A549 (cell line): ENCODE results near the gene RUNX2. TPM values are rescaled to one million over a fixed set of nuclear protein-coding genes. Genes with fewer than 3 reads are reported as not detected.

ENCODE experiments used
- ATAC-seq, 2 experiments: fragments of 200-7000 bp in 1 of 2; fragments of >200 bp in 1 of 2; cut with Nextera tagmentation in 1 of 2; cut with Tn5 transposase in 1 of 2; 3 replicates each; pipeline versions ENCODE4 v1.8.0 to v1.9.1; 2018 to 2020; ENCODE audit warnings: mild to moderate bottlenecking in 1 of 2, moderate library complexity in 1 of 2
- CTCF ChIA-PET: fragments of 300-600 bp; sonication (Branson Sonifier 250); formaldehyde crosslinking; extraction: SDS; loops from one replicate; lab custom pipeline; 2021; ENCODE audit warnings: antibody characterized with exemption, inconsistent platforms; lab: Yijun Ruan, JAX
- POLR2A ChIA-PET: fragments of 350-600 bp; formaldehyde crosslinking; extraction: SDS; loops from one replicate; lab custom pipeline; 2021; ENCODE audit warnings: antibody characterized with exemption, inconsistent platforms; lab: Yijun Ruan, JAX
- DNase-seq, 2 experiments: peaks; one replicate each; pipeline versions ENCODE4 v3.0.0 to v3.0.0-alpha.2; 2011 to 2016; ENCODE audit warnings: low read depth in 1 of 2, low spot score in 1 of 2
- FAIRE-seq: peaks from 2 replicates; lab custom pipeline; 2011; peaks lifted over from hg19 to GRCh38; lab: Jason Lieb, UNC
- H3K27ac ChIP-seq, 2 experiments: fragments of >200 bp; sonication (Bioruptor Twin); formaldehyde crosslinking; 3 replicates each; pipeline ENCODE4 v1.5.1; 2016 to 2017
- H3K4me1 ChIP-seq: fragments of >200 bp; sonication (Bioruptor Twin); formaldehyde crosslinking; 3 replicates; pipeline ENCODE4 v1.6.1; 2016
- H3K4me2 ChIP-seq: fragments of >200 bp; sonication (Bioruptor Twin); formaldehyde crosslinking; 3 replicates; pipeline ENCODE4 v1.6.1; 2016
- H3K4me3 ChIP-seq: fragments of >200 bp; sonication (Bioruptor Twin); formaldehyde crosslinking; 3 replicates; pipeline ENCODE4 v1.5.1; 2016
- H3K9me3 ChIP-seq: fragments of >200 bp; sonication (Bioruptor Twin); formaldehyde crosslinking; 3 replicates; pipeline ENCODE4 v1.6.1; 2016
- CEBPB ChIP-seq, 2 experiments: fragments of >200 bp in 1 of 2; sonication (Bioruptor Twin) in 1 of 2; formaldehyde crosslinking in 1 of 2; IDR thresholded peaks; 2 replicates each; pipeline ENCODE4 v1.6.1; 2012 to 2016
- CHD4 ChIP-seq: fragments of 200-600 bp; sonication (generic); IDR thresholded peaks from 2 replicates; pipeline ENCODE4 v1.6.1; 2016; ENCODE audit warnings: antibody characterized with exemption, mild to moderate bottlenecking, borderline replicate concordance
- EHF ChIP-seq: fragments of 250-450 bp; sonication (Bioruptor Pico); IDR thresholded peaks from 2 replicates; pipeline ENCODE4 v1.5.0; 2020; ENCODE audit warnings: mild to moderate bottlenecking
- EHMT2 ChIP-seq: fragments of 200-600 bp; sonication (generic); IDR thresholded peaks from 2 replicates; pipeline ENCODE4 v1.6.1; 2016; ENCODE audit warnings: antibody characterized with exemption, low read depth, mild to moderate bottlenecking, moderate library complexity
- EP300 ChIP-seq, 2 experiments: fragments of >200 bp; sonication (Bioruptor Twin); formaldehyde crosslinking; IDR thresholded peaks; 2 replicates in 1 of 2; 3 replicates in 1 of 2; pipeline ENCODE4 v1.6.1; 2016 to 2017
- ESRRA ChIP-seq: fragments of 150-350 bp; IDR thresholded peaks from 2 replicates; pipeline ENCODE4 v1.6.1; 2014; ENCODE audit warnings: mild to moderate bottlenecking, low read length, borderline replicate concordance
- GATA3 ChIP-seq: IDR thresholded peaks from 2 replicates; pipeline ENCODE4 v1.6.1; 2012; ENCODE audit warnings: borderline replicate concordance
- HEYL ChIP-seq: fragments of 250-450 bp; sonication (Bioruptor Pico); IDR thresholded peaks from 2 replicates; pipeline ENCODE4 v1.8.0; 2021; ENCODE audit warnings: mild to moderate bottlenecking, moderate library complexity
- KDM1A ChIP-seq: fragments of 200-600 bp; sonication (generic); IDR thresholded peaks from 2 replicates; pipeline ENCODE4 v1.6.1; 2016; ENCODE audit warnings: low read depth, mild to moderate bottlenecking
- KDM5A ChIP-seq: fragments of 200-600 bp; sonication (generic); IDR thresholded peaks from 2 replicates; pipeline ENCODE4 v1.6.1; 2016; ENCODE audit warnings: antibody characterized with exemption, mild to moderate bottlenecking
- NFE2L2 ChIP-seq: fragments of 150-350 bp; conservative IDR thresholded peaks from 2 replicates; pipeline ENCODE4 v1.6.1; 2014; ENCODE audit warnings: low read length
- NPAS2 ChIP-seq: fragments of 250-450 bp; sonication (Bioruptor Pico); IDR thresholded peaks from 2 replicates; pipeline ENCODE4 v1.8.0; 2022; ENCODE audit warnings: mild to moderate bottlenecking, moderate library complexity, borderline replicate concordance
- NR3C1 ChIP-seq: fragments of >200 bp; sonication (Bioruptor Twin); formaldehyde crosslinking; IDR thresholded peaks from 3 replicates; pipeline ENCODE4 v1.6.1; 2017
- POLR2A ChIP-seq: IDR thresholded peaks from 2 replicates; pipeline ENCODE4 v1.6.1; 2012; ENCODE audit warnings: mild to moderate bottlenecking, low read length
- RARB ChIP-seq: fragments of 250-450 bp; sonication (Bioruptor Pico); IDR thresholded peaks from 2 replicates; pipeline ENCODE4 v1.8.0; 2021; ENCODE audit warnings: mild to moderate bottlenecking, moderate library complexity
- RNF2 ChIP-seq: fragments of 200-600 bp; sonication (generic); IDR thresholded peaks from 2 replicates; pipeline ENCODE4 v1.6.1; 2016; ENCODE audit warnings: low read depth, mild to moderate bottlenecking, antibody characterized with exemption, moderate library complexity, borderline replicate concordance
- SMC3 ChIP-seq: fragments of >200 bp; sonication (Bioruptor Twin); formaldehyde crosslinking; IDR thresholded peaks from 3 replicates; pipeline ENCODE4 v1.6.1; 2018; ENCODE audit warnings: inconsistent platforms
- SREBF2 ChIP-seq: fragments of 450-650 bp; IDR thresholded peaks from 2 replicates; pipeline ENCODE4 v1.6.1; 2014; ENCODE audit warnings: mild to moderate bottlenecking, moderate library complexity
- WGBS: methylation state at CpG from one replicate; pipeline ENCODE4 v1.1.6; 2017; ENCODE audit errors: missing lambda C conversion rate; 5-methylcytosine and 5-hydroxymethylcytosine counted together
- polyA plus RNA-seq, 4 experiments: library from polyadenylated mRNA; depleted of rRNA in 3 of 4; stranded (reverse); fragments of >200 nt; fragmentation: RNase III in 1 of 4; extraction: RNeasy Plus Mini Kit Qiagen cat#74134 plus additional on column Dnase treatment in 1 of 4; gene quantifications; 2 replicates in 3 of 4; 3 replicates in 1 of 4; pipeline ENCODE4 v1.2.3, GENCODE V29; 2011 to 2017
- TF ChIP-seq, protein P1 (sequence below): fragments of >200 bp; sonication (Bioruptor Twin); formaldehyde crosslinking; IDR thresholded peaks from 3 replicates; pipeline ENCODE4 v1.5.1; 2016
- TF ChIP-seq, protein P2 (sequence below): IDR thresholded peaks from 2 replicates; pipeline ENCODE4 v1.6.1; 2012
- TF ChIP-seq, protein P3 (sequence below): fragments of >200 bp; sonication (Bioruptor Twin); formaldehyde crosslinking; IDR thresholded peaks from 3 replicates; pipeline ENCODE4 v1.6.1; 2016
- TF ChIP-seq, protein P4 (sequence below): IDR thresholded peaks from 2 replicates; pipeline ENCODE4 v1.6.1; 2012
- TF ChIP-seq, protein P5 (sequence below): fragments of 200-600 bp; sonication (generic); IDR thresholded peaks from 2 replicates; pipeline ENCODE4 v1.6.1; 2016; ENCODE audit warnings: antibody characterized with exemption, mild to moderate bottlenecking, moderate library complexity

RUNX2 gene
- polyA plus RNA-seq, 2 of the 4 experiments (the other 2 are of a cell fraction) = 0.13 to 0.83 TPM

DNA sequence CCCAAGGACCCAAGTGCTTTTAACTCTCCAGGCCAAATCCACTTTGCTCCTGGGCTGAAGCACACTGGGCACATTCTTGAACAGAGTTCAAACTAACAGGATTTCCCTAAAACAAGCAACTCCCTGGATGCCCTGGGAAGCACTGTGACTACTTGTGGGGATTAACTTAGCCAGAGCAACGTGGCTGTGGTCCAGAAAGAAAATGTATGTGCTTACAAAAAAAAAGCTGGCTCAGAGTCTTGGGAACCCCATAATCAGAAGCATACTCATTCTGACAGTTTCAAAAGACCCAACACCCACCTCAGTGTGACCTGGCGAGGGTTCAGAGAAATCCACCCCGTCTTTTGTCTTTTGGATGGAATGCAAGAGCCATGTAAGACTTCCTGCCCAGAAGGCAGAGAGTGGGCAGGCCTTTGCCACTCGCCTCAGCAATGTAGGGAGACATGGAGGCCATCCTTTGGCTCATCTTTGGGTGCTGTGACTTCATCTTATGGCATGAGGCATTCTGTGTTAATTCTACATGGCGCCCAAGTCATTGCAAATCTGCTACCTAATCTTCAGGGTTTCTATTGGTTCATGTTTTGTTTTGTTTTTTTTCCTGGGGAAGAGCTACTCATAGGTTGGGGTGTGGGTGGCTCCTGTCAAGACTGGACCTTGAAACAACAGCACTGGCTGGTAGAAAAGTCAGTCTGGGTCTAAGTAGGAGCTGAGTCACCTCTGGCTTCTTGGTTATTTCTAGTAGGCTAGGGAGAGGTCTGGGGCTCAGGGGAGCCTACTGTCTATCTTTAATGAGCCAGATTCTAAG, 298.2 kb downstream of the RUNX2 start:
- WGBS = 38% methylated on average over 3 of the region's 5 CpGs
- no peak for DNase-seq
- peak overlapping the region in 1 of 2 experiments; percentile 46; a peak in 2 of 6 replicates for H3K27ac ChIP-seq
- no peak for FAIRE-seq
- no peak for TF ChIP-seq ESRRA
- TF ChIP-seq EHF (CRISPR knock-in tag) = no peak
- TF ChIP-seq POLR2A = no peak
- TF ChIP-seq NR3C1 = no peak
- no peak for TF ChIP-seq RARB
- TF ChIP-seq, all 56 proteins: peak for 0
- POLR2A ChIA-PET = no interaction called here
- Histone ChIP-seq H3K4me2 (no peak overlapping the region), H3K9me3 (no peaks in the 10 kb centered on the region), H3K4me1 (no peaks in the 10 kb centered on the region), H3K4me3 (no peak overlapping the region)
- no peak for ATAC-seq
- CTCF ChIA-PET = interaction anchor here (1.1 kb wide), 1 partner anchor 88 kb away, joined by 3 read pairs; no protein-coding TSS in a partner anchor

DNA sequence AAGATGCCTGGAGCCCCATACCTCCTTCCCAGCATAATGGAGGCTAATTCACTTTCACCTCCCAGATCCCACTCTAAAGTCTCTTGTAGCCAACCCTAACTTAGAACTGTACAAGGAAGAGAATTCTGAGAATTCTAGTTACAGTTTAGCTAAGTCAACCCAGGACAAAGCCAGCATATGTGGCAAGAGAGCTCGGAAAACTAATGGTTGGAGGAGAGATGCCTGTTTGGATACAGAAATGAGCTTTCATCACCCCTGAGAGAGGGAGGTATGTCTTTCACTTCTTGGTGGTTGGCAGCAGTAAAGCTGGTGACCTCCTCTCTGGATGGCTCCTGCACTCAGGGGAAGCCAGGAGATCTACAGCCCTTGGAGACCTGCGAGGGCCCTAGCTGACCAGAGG, 302.2 kb downstream of the RUNX2 start:
- CTCF ChIA-PET = no interaction called here
- Histone ChIP-seq H3K27ac (no peak overlapping the region), H3K4me1 (no peaks in the 10 kb centered on the region), H3K9me3 (no peaks in the 10 kb centered on the region), H3K4me2 (no peak overlapping the region), H3K4me3 (no peak overlapping the region)
- ATAC-seq (no peak), FAIRE-seq (no peak), DNase-seq (no peak)
- 66% methylated on average over 2 of the region's 2 CpGs for WGBS
- POLR2A ChIA-PET = no interaction called here
- TF ChIP-seq KDM1A (no peak), RNF2 (no peak), EP300 (IDR thresholded peaks at IDR 0.05) (no peak), KDM5A (no peak), POLR2A (no peak), NPAS2 (CRISPR knock-in tag) (no peak), GATA3 (no peak)
- TF ChIP-seq, protein P1, sequence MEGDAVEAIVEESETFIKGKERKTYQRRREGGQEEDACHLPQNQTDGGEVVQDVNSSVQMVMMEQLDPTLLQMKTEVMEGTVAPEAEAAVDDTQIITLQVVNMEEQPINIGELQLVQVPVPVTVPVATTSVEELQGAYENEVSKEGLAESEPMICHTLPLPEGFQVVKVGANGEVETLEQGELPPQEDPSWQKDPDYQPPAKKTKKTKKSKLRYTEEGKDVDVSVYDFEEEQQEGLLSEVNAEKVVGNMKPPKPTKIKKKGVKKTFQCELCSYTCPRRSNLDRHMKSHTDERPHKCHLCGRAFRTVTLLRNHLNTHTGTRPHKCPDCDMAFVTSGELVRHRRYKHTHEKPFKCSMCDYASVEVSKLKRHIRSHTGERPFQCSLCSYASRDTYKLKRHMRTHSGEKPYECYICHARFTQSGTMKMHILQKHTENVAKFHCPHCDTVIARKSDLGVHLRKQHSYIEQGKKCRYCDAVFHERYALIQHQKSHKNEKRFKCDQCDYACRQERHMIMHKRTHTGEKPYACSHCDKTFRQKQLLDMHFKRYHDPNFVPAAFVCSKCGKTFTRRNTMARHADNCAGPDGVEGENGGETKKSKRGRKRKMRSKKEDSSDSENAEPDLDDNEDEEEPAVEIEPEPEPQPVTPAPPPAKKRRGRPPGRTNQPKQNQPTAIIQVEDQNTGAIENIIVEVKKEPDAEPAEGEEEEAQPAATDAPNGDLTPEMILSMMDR = no peak
- TF ChIP-seq, protein P2, sequence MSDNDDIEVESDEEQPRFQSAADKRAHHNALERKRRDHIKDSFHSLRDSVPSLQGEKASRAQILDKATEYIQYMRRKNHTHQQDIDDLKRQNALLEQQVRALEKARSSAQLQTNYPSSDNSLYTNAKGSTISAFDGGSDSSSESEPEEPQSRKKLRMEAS = no peak
- TF ChIP-seq, protein P3, sequence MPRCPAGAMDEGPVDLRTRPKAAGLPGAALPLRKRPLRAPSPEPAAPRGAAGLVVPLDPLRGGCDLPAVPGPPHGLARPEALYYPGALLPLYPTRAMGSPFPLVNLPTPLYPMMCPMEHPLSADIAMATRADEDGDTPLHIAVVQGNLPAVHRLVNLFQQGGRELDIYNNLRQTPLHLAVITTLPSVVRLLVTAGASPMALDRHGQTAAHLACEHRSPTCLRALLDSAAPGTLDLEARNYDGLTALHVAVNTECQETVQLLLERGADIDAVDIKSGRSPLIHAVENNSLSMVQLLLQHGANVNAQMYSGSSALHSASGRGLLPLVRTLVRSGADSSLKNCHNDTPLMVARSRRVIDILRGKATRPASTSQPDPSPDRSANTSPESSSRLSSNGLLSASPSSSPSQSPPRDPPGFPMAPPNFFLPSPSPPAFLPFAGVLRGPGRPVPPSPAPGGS = no peak
- TF ChIP-seq, protein P4, sequence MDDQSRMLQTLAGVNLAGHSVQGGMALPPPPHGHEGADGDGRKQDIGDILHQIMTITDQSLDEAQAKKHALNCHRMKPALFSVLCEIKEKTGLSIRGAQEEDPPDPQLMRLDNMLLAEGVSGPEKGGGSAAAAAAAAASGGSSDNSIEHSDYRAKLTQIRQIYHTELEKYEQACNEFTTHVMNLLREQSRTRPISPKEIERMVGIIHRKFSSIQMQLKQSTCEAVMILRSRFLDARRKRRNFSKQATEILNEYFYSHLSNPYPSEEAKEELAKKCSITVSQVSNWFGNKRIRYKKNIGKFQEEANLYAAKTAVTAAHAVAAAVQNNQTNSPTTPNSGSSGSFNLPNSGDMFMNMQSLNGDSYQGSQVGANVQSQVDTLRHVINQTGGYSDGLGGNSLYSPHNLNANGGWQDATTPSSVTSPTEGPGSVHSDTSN = no peak

DNA sequence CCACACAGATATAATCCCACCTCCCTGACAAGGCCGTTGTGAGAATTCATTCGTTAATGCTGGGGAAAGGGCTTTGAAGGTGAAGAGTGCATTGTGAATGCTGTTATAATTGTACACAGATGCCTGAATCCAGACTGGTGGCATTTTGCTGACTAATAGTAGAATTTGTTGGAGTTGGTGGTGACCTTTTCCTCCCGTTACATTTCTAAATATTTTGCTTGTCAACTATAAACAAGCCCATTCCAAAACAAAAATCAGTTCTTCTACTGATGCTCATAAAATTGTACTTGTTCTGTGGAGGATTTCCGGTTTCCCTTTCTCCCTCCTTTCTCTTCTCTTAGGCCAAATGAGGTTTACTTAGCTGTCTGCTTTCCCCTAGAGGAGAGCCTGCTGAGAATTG, 302.7 kb downstream of the RUNX2 start:
- Histone ChIP-seq H3K4me1 (no peaks in the 10 kb centered on the region), H3K27ac (no peak overlapping the region), H3K9me3 (no peaks in the 10 kb centered on the region), H3K4me2 (no peak overlapping the region), H3K4me3 (no peak overlapping the region)
- ChIA-PET CTCF (interaction anchor here (1.5 kb wide), 1 partner anchor 84 kb away, joined by 3 read pairs; no protein-coding TSS in a partner anchor), POLR2A (no interaction called here)
- ATAC-seq (no peak), DNase-seq (no peak), FAIRE-seq (no peak)
- 51% methylated on average over 4 of the region's 4 CpGs for WGBS
- TF ChIP-seq CHD4 (no peak), NFE2L2 (no peak), GATA3 (no peak), SMC3 (no peak), EHMT2 (no peak), CEBPB (IDR thresholded peaks at IDR 0.05) (no peak), HEYL (CRISPR knock-in tag) (no peak), SREBF2 (no peak)
- TF ChIP-seq, protein P5, sequence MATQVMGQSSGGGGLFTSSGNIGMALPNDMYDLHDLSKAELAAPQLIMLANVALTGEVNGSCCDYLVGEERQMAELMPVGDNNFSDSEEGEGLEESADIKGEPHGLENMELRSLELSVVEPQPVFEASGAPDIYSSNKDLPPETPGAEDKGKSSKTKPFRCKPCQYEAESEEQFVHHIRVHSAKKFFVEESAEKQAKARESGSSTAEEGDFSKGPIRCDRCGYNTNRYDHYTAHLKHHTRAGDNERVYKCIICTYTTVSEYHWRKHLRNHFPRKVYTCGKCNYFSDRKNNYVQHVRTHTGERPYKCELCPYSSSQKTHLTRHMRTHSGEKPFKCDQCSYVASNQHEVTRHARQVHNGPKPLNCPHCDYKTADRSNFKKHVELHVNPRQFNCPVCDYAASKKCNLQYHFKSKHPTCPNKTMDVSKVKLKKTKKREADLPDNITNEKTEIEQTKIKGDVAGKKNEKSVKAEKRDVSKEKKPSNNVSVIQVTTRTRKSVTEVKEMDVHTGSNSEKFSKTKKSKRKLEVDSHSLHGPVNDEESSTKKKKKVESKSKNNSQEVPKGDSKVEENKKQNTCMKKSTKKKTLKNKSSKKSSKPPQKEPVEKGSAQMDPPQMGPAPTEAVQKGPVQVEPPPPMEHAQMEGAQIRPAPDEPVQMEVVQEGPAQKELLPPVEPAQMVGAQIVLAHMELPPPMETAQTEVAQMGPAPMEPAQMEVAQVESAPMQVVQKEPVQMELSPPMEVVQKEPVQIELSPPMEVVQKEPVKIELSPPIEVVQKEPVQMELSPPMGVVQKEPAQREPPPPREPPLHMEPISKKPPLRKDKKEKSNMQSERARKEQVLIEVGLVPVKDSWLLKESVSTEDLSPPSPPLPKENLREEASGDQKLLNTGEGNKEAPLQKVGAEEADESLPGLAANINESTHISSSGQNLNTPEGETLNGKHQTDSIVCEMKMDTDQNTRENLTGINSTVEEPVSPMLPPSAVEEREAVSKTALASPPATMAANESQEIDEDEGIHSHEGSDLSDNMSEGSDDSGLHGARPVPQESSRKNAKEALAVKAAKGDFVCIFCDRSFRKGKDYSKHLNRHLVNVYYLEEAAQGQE = no peak
- TF ChIP-seq, protein P1 = no peak
